Measurements from ENCODE around the gene SCYGR4.
"Not testable (repeated sequence)": the region's sequence is repeated elsewhere in the genome, so short reads cannot be mapped to it uniquely, and the experiment has no call there.

SCYGR4 gene, protein sequence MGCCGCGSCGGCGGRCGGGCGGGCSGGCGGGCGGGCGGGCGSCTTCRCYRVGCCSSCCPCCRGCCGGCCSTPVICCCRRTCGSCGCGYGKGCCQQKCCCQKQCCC

DNA sequence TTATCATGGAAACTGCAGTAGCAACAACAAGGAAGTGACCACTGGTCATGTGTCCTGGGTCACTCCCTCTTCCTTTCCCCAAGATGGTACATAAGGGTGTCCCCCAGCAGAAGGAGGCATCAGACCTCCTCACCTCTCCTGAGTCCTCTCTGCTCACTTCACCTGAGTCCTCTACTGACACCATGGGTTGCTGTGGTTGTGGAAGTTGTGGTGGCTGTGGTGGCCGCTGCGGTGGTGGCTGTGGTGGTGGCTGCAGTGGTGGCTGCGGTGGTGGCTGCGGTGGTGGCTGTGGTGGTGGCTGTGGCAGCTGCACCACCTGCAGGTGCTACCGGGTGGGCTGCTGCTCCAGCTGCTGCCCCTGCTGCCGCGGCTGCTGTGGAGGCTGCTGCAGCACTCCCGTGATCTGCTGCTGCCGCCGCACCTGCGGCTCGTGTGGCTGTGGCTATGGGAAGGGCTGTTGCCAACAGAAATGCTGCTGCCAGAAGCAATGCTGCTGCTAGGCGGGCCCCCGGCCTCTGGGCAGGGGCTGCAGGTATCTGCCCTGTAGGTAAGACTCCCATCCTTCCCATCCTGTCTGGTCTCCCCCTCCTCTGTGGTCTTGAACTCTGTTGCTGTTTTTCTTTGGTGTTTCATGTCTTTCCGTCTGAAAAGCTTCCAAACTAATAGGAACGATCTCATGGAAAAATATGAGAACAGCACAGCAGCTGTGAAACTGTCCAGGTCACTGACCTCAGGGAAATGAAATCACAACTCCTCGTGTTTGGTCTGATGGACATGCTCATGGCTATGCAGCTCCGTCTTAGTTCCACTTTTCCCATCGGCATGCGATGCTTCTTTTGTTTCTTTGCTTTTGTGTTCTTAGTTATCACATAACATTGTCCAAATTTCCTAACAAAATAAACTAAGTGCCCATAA lies at the start of gene SCYGR4:
Gene SCYGR4 (plus strand): TSS at position 183 of the 915 bp plus-strand sequence. CDS start 0 bp downstream, at position 183.
- no peak for DNase-seq (ENCODE audit: low read depth)

DNA sequence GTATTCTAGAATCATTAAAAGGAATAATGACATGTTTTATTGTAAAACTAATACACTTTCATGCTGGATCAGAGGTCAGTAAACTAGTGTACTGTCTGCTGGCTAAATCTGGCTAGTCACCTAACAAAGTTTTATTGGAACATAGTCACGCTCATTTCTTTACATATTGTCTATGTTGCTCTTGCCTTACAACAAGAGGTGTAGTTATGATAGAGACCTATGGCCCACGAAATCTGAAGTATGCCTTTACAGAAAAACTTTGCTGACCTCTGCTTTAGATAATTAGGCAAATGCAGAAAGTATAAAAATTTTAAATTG lies 48.5 kb upstream of the SCYGR4 start:
- no peak for DNase-seq (ENCODE audit: low read depth)

DNA sequence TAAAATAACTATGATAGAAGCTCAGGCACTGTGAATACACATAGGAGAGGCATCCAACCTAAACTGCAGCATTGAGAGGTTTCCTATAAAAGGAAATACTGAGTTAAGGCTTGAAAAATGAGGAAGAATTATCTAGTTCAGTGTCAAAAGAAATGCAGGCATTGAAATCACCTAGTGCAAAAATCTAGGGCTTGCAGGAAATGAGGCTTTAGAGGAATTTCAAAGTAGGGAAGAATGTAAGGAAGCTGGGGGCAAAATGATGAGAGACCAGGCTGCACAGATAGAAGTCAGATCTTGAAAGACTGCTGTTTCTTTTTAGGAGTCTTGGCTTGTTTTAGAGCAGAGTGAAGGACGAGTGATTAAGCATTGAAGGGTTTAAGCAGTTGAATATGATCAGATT lies 46.7 kb upstream of the SCYGR4 start:
- no peak for DNase-seq (ENCODE audit: low read depth)

DNA sequence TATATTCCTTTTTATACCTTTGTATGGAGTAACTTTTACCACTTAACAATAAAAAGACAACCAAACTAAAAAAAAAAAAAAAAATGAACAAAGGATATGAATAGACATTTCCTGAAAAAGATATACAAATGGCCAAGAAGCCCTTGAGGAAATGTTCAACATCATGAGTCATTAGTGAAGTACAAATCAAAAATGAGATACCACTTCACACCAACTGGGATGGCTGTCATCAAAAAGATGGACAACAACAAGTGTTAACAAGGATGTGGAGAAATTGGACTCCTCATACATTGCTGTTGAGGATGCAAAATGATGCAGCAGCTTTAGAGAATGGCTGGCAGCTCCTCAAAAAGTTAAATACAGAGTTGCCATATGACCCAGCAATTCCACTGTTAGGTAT lies 41.2 kb upstream of the SCYGR4 start:
- DNase-seq (ENCODE audit: low read depth) = no peak

DNA sequence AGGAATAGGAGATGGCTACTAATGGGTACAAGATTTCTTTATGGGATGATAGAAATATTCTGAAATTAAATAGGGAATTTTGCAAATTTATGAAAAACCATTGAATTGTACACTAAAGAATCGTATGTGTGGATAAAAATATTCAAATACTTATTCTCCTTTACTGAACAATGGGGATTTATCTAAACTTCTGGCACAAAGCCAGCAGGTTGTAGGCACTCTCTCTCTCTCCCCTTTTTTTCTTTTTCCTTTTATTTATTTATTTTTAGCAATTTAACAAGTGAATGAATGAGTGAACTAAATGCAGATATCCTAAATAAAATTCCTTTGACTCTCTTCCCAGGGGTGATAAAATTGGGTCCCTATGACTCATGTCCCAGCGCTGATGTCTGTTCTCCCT lies 40.5 kb upstream of the SCYGR4 start:
- no peak for DNase-seq (ENCODE audit: low read depth)

DNA sequence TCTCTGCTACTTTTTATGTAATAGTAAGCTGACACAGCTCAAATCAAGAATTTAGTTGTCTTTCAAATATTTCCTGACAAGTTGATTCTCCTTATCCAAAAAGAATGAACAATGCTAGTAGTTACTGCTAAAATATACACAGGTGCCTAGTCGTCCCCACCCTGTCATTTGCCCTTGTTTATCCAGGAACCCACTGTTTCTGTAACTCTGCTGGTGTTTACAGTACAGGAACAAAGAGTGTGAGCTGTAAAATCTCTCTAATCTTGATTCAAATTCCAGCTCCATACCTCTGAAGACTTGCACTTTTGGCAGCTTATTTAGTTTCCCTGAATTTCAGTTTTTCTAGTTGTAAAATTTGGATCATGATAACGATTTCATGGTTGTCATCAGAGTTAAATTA lies 39.7 kb upstream of the SCYGR4 start:
- no peak for DNase-seq (ENCODE audit: low read depth)

DNA sequence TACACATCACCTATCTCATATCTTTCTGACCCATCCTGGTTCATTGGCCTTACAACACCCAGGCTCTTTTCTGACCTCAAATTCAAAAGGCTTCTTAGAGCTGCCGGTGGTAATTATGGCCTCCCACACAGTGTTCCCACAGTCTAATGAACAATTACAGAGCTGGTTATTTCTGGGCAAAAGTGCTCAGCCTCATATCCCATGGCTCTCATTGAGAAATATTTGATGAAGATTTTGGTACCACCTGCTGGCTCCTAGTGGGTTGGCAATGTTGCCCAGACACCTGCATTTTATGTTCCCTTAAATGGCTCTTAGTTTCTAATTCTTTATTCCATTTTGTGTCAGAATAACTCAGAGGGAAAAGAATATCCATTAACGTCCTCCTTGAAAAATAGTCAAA lies 38.7 kb upstream of the SCYGR4 start:
- DNase-seq (ENCODE audit: low read depth) = no peak

DNA sequence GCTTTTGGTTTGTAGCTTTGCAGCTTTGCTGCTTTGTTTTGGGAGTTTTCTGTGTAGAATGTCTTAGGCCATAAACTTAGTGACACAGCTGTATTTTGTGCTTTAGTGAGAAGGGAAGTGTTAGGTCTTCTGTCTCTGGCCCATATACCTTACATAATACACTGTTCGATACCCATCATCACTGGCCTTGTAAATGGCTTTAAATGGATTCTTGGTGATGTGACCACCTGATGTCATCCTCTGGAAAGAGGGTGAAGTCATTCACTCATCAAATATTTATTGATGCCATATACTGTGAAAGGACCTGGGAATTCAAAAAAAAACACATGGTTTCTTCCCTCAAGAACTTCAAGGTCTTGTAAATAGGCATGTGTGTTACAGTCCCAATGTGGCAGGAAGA lies 37.5 kb upstream of the SCYGR4 start:
- DNase-seq (ENCODE audit: low read depth) = no peak

DNA sequence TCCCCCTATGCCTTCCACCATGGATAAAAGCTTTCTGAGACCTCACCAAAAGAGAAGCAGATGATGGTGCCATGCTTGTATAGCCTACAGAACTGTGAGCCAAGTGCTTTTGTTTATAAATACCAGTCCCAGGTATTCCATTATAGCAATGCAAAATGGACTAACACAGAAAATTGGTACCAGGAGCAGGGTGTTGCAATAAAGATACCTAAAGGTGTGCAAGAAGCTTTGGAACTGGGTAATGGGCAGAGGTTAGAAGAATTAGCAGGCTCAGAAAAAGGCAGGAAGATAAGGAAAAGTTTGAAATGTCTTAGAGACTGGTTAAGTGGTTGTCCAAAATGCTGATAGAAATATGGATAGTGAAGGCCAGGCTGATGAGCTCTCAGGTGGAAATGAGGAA lies 34.9 kb upstream of the SCYGR4 start:
- no peak for DNase-seq (ENCODE audit: low read depth)

DNA sequence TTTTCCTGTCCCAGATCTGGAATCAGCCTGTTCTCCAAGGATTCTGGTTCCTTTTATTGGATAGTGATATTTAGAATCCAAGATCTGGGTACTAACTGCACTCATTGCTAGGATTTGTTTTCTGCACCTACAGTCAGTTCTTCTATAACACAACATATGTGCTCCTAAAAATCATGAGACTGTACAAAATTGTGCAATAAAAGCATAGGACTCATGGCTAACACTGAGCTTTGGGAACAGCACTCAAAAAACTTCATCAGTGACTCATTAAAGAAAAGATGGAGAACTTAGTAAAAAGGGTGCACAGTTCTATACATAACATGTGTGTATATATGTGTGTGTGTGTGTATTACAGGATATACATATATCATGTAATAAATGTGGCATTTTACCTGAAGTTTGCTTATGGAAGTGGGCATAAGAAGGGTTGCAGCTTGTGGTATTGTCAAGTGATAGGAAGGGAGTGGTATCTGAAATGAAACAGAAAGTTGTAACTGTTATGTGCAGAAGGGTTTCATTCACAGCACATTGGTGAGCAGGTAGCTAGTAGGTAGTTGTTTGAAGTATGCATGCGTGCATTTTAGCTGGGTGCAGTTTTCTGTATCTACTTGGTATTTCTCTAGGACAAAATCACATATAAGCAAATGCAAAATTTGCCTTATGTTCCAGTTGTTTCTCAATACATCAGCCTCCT lies 24.5 kb upstream of the SCYGR4 start:
- DNase-seq (ENCODE audit: low read depth) = no peak

DNA sequence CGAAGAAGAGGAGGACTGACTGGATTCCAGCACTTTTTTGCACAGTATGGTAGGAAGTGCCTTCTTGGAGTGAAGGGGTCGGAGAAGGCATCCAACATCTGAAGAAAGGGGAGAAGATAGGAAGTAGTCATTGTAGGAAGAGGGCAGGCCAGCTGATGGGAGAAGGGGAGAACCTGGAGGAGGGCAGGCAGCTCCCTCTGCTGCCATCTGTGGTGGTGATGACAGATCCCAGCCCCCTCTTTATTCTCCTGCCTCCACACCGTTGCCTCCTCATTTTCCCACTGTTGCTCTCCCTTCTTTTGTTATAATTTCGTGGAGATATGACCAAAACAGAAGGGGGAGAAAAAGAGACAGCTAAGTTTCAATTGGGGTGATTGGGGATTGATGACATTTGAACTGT lies 21.5 kb upstream of the SCYGR4 start:
- no peak for DNase-seq (ENCODE audit: low read depth)

DNA sequence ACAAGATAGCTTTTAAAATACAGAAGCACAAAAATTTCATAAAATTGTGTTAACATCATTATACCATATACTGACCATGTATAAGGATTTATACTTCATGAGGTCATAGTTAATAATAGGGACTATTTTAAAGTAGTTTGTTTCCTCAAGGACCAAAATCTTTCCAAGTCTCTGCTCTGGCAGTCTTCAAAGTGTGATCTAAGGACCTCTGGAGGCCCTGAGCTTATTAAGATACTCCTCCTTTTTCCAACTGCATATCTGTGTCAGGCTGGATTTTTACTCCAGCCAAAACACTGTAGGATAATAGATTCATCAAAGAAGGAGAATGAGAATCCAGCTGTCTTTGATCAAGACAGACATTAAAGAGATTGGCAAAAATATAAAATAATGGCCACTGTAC lies 20.3 kb upstream of the SCYGR4 start:
- DNase-seq (ENCODE audit: low read depth) = no peak

DNA sequence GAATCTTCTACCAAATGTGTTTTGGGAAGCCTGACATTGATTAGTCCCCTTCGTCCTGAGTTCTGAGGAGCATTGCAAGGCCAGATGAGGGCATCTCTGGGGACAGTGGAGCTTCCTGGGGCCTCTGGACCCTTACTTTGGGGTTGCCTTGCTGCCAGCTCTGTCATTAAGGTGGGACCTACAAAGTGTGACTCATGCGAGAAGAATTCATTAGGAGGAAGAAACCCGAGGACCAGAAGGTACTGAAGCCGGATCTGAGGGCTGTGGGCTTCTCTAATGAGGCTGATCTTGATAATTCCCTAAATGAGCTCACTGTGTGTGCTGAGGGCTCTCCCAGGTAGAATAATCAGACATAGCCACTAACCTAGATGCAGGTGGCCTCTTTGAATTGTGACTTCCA lies 19.3 kb upstream of the SCYGR4 start:
- no peak for DNase-seq (ENCODE audit: low read depth)

DNA sequence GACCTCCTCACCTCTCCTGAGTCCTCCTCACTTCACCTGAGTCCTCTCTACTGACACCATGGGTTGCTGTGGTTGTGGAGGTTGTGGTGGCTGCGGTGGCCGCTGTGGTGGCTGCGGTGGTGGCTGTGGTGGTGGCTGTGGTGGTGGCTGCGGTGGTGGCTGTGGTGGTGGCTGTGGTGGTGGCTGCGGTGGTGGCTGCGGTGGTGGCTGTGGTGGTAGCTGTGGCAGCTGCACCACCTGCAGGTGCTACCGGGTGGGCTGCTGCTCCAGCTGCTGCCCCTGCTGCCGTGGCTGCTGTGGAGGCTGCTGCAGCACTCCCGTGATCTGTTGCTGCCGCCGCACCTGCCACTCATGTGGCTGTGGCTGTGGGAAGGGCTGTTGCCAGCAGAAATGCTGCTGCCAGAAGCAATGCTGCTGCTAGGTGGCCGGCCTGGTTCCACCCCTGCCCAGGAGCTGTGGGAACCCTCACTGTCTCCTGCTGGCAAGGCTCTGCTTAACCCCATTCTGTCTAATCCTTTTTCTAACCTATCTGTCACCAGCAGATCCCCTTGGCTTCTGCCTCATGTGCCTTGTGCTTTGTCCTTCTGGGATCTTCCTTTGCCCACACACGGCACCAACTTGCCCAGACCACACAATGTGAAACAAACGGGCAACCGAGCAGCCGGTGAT lies 18.3 kb upstream of the SCYGR4 start, which contains the start of gene SCYGR2:
Gene SCYGR2 (plus strand): TSS at position 59 of the 669 bp plus-strand sequence. CDS start 0 bp downstream, at position 59.
- not testable (repeated sequence) for DNase-seq (ENCODE audit: low read depth)

DNA sequence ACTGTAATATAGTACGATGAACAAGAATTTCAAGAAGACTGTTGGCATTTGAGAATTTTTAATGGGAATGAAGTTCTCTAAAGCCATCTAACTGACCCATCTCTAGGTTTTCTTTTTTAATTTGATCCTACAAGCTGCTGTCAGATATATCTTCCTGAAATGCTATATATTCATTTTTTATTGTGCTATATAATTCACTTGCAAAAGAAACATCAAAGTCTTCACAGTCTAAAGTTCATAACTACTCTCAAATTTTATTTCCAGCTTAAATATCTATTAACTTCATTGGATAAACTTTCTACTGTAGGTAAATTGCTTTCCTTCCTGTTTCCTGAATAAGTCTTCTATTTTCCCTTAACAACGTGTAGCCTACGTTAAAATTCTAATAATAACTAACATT lies 14.9 kb upstream of the SCYGR4 start:
- no peak for DNase-seq (ENCODE audit: low read depth)

DNA sequence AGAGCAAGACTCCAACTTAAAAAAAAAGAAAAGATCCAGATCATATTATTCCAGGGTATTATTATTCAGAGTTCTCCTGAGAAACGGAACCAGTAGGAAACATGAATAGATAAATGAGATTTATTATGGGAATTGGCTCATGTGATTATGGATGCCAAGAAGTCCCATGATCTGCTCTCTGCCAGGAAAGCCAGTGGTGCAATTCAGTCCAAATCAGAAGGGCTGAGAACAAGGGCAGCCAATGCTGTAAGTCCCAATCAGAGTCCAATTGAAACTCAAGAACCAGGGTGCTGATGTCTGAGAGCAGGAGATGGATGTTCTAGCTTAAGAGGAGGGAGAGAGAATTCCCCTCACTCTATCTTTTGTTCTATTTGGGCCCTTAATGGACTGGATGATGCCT lies 10.8 kb upstream of the SCYGR4 start:
- DNase-seq (ENCODE audit: low read depth) = no peak

DNA sequence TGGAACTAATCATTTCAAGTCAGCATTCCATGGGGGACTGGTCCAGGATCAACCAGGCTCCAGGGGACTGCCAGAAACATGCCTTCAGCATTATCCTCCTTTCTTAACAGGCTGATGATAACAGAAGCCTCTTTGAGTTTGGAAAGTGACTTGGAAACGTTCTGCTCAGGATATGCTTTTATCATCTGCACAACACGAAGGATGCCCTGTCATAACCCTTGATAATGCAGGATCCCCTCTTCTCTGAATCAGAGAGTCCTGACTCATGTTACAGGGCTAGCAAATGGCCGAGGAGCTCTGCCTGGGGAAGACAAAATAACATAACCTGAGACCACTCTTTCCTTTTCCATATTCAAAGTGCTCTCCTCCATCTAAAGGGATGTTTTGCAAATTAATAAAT lies 9.4 kb upstream of the SCYGR4 start:
- no peak for DNase-seq (ENCODE audit: low read depth)

DNA sequence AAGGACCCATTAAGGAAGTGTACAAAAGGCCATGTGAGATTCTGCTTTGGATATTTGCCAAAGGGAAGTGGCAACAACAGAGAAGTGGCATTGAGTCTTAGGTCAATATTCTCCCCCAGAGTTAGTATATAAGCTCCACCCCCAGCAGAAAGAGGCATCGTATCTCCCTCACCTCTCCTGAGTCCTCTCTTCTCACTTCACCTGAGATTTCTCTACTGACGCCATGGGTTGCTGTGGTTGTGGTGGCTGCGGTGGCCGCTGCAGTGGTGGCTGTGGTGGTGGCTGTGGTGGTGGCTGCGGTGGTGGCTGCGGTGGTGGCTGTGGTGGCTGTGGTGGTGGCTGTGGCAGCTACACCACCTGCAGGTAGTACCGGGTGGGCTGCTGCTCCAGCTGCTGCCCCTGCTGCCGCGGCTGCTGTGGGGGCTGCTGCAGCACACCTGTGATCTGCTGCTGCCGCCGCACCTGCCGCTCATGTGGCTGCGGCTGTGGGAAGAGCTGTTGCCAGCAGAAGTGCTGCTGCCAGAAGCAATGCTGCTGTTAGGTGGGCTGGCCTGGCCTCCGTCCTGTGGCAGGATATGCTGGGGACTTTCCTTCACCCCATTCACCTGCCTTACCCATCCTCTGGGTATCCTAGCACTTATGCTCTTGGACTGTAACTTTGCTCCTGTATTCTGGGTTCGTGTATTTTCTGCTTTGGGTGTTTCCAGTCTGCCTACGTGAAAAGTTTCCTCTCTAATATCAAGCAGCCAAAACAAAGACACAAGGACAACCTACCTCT lies 8.5 kb upstream of the SCYGR4 start:
- no peak for DNase-seq (ENCODE audit: low read depth)

DNA sequence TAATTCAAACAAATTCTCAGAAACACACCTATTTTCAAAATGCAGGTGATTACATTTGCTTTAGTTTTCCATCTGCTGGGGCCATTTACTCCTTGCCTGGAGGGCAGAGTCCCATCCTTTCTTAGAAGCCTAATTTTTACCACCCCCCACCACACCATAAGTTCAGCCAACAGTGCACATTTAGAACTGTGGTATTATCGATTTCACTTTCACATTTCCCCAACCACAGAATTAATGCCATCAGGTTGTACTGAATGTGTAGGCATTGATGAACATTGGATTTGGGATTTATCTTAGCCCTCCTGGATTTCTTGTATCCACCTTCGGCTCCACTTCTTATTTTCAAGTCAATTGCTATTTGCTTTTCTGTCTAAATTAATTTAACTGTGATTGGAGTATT lies 7.2 kb upstream of the SCYGR4 start:
- no peak for DNase-seq (ENCODE audit: low read depth)

DNA sequence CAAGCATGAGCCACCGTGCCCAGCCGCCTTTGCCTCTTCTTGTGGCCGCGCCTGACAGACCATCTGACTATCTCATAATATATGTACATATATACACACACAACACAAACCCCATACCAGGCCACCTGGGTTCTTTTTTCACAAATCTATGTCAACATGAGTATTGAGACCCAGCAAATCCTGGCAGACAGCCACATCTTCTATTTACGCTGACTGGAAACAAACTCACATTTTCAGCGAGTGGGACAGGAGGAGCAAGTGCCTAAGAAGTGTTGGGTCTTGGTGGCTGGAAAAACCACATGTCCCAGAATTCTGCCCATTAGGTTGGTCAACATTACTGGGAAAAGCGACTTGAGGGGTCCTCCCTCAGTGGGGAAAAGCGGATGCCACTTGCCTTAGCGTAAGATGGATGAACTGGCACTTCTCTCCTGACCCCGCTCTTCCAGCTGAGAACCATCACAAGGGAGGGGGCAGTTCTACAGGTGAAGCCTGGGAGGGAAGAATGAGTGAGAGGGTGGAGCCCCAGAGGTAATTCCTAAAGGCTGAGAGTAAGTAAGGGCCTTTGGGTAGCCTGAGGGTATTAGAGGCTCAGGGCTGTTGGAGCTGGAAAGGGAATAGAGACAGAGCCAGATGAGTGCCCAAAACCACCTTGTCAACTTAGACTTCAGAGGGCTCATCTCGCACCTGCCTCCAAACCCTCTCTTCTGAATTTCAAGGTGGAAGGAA lies 4.6 kb upstream of the SCYGR4 start:
- DNase-seq (ENCODE audit: low read depth) = no peak

DNA sequence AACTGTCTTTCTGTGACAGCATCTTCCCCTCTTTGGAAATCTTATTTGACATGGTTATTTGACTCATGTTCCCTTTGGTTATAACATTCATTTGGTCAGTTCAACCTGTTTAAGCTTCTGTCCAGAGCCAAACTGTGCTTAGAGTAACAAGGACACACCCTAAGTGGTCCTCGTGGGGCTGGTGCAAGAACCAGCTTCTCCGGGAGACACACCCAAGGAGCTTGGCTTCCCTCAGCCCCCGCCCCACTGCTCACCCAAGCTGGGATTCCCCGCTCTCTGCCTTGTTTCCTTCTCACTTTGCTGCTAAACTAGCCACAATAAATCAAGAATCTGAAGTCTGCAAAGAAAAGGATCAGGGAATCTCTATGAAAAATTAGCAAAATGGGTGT lies 4.0 kb upstream of the SCYGR4 start:
- DNase-seq (ENCODE audit: low read depth) = no peak
